CD14-positive monocyte (primary cell): ENCODE results near the gene ZFYVE28. TPM values are rescaled to one million over a fixed set of nuclear protein-coding genes. Genes with fewer than 3 reads are reported as not detected.

Experiments
- DNase-seq, 3 donors: peaks; one replicate each; pipeline ENCODE4 v3.0.0-alpha.2; 2011 to 2022
- H2AFZ ChIP-seq: 2 replicates; pipeline ENCODE4 v1.6.0; 2012; ENCODE audit warnings: mild to moderate bottlenecking, low read depth, low read length, inconsistent platforms; ENCODE audit not compliant: insufficient read depth, poor library complexity, severe bottlenecking
- H3K27ac ChIP-seq, 2 donors: 1 replicate in 1 of 2; 2 replicates in 1 of 2; pipeline ENCODE4 v1.5.1; 2012 to 2013; ENCODE audit warnings: low read length in 2 of 2, control low read depth in 1 of 2, inconsistent platforms in 1 of 2, low read depth in 1 of 2, mild to moderate bottlenecking in 1 of 2
- H3K27me3 ChIP-seq, 2 donors: one replicate each; pipeline versions ENCODE4 v1.6.0 to v1.6.1; 2011 to 2013; ENCODE audit warnings: low read length in 2 of 2; ENCODE audit not compliant: control insufficient read depth in 2 of 2, insufficient read depth in 2 of 2
- H3K36me3 ChIP-seq, 2 donors: replicated peaks in 1 of 2; 1 replicate in 1 of 2; 2 replicates in 1 of 2; pipeline versions ENCODE4 v1.5.1 to v1.6.1; 2012 to 2013; ENCODE audit warnings: low read length in 2 of 2, control low read depth in 1 of 2, inconsistent platforms in 1 of 2, mild to moderate bottlenecking in 1 of 2; ENCODE audit not compliant: insufficient read depth in 2 of 2, control insufficient read depth in 1 of 2
- H3K4me1 ChIP-seq, 2 donors: 1 replicate in 1 of 2; 2 replicates in 1 of 2; pipeline versions ENCODE4 v1.5.1 to v1.6.1; 2012 to 2013; ENCODE audit warnings: low read length in 2 of 2, control low read depth in 1 of 2, inconsistent platforms in 1 of 2, mild to moderate bottlenecking in 1 of 2, moderate library complexity in 1 of 2; ENCODE audit not compliant: insufficient read depth in 2 of 2, control insufficient read depth in 1 of 2
- H3K4me2 ChIP-seq: replicated peaks from 2 replicates; pipeline ENCODE3; 2012; ENCODE audit warnings: low read length, moderate library complexity, mild to moderate bottlenecking; ENCODE audit not compliant: poor library complexity, severe bottlenecking; ENCODE audit errors: extremely low read depth
- H3K4me3 ChIP-seq, 3 experiments: fragments of 200-600 bp in 1 of 3; sonication (generic) in 1 of 3; replicated peaks in 1 of 3; 1 replicate in 2 of 3; 2 replicates in 1 of 3; pipeline ENCODE4 v1.5.1; 2011 to 2013; ENCODE audit warnings: low read length in 3 of 3, mild to moderate bottlenecking in 3 of 3, control low read depth in 2 of 3, low read depth in 2 of 3, inconsistent platforms in 1 of 3, moderate library complexity in 1 of 3
- H3K79me2 ChIP-seq: 2 replicates; pipeline ENCODE4 v1.6.0; 2012; ENCODE audit warnings: mild to moderate bottlenecking, control low read depth, inconsistent platforms, low read length, moderate library complexity; ENCODE audit not compliant: insufficient read depth
- H3K9ac ChIP-seq: 2 replicates; pipeline ENCODE4 v1.6.0; 2017; ENCODE audit warnings: low read length, mild to moderate bottlenecking; ENCODE audit not compliant: insufficient read depth, poor library complexity, severe bottlenecking
- H3K9me3 ChIP-seq, 2 donors: replicated peaks in 1 of 2; 1 replicate in 1 of 2; 2 replicates in 1 of 2; pipeline versions ENCODE4 v1.5.1 to v1.6.1; 2012 to 2013; ENCODE audit warnings: low read length in 2 of 2, control low read depth in 1 of 2; ENCODE audit not compliant: control insufficient read depth in 1 of 2, insufficient read depth in 1 of 2
- H4K20me1 ChIP-seq: 2 replicates; pipeline ENCODE4 v1.6.0; 2012; ENCODE audit warnings: mild to moderate bottlenecking, low read length, control low read depth, moderate library complexity; ENCODE audit not compliant: insufficient read depth
- H3K27ac Mint-ChIP-seq, 7 donors: one replicate each; pipeline ENCODE4 v1.8.0; 2020; ENCODE audit warnings: mild to moderate bottlenecking in 7 of 7, mixed read lengths in 7 of 7, moderate library complexity in 6 of 7, inconsistent platforms in 2 of 7
- H3K27me3 Mint-ChIP-seq, 3 donors: one replicate each; pipeline ENCODE4 v1.8.0; 2021 to 2022; ENCODE audit warnings: low read depth in 3 of 3, mild to moderate bottlenecking in 3 of 3, mixed read lengths in 3 of 3, moderate library complexity in 3 of 3, inconsistent platforms in 1 of 3
- H3K36me3 Mint-ChIP-seq, 2 donors: one replicate each; pipeline ENCODE4 v1.8.0; 2020; ENCODE audit warnings: mixed read lengths in 2 of 2, inconsistent platforms in 1 of 2, mild to moderate bottlenecking in 1 of 2
- H3K4me1 Mint-ChIP-seq: one replicate; pipeline ENCODE4 v1.8.0; 2020; ENCODE audit warnings: mild to moderate bottlenecking, mixed read lengths
- H3K4me3 Mint-ChIP-seq, 2 donors: one replicate each; pipeline ENCODE4 v1.8.0; 2020; ENCODE audit warnings: mild to moderate bottlenecking in 2 of 2, mixed read lengths in 2 of 2, moderate library complexity in 1 of 2
- H3K9me3 Mint-ChIP-seq, 7 donors: one replicate each; pipeline ENCODE4 v1.8.0; 2020 to 2022; ENCODE audit warnings: mixed read lengths in 7 of 7, mild to moderate bottlenecking in 6 of 7, moderate library complexity in 6 of 7, inconsistent platforms in 2 of 7
- WGBS: methylation state at CpG from one replicate; pipeline ENCODE4 v1.1.5; 2013; ENCODE audit warnings: missing lambda C conversion rate; ENCODE audit not compliant: insufficient coverage; 5-methylcytosine and 5-hydroxymethylcytosine counted together
- intact Hi-C, 2 donors: fragments of 100-400 bp; cut with micrococcal nuclease; formaldehyde crosslinking; loops; one replicate each; pipeline versions ENCODE4 v1.15.0 to v1.15.1; 2023
- polyA plus RNA-seq, 3 donors: library from polyadenylated mRNA; depleted of rRNA in 1 of 3; unstranded in 2 of 3; stranded (reverse) in 1 of 3; fragments of 300-500 nt in 2 of 3; fragments of >200 nt in 1 of 3; fragmentation: Illumina TruSeq in 2 of 3; gene quantifications; 1 replicate in 2 of 3; 2 replicates in 1 of 3; pipeline ENCODE4 v1.2.3, GENCODE V29; 2012 to 2021
- TF ChIP-seq, protein P1 (sequence below): fragments of 200-600 bp; IDR thresholded peaks from one replicate; pipeline ENCODE4 v1.8.0; 2022; ENCODE audit warnings: antibody characterized with exemption, mild to moderate bottlenecking

The ZFYVE28 gene
- polyA plus RNA-seq, 3 donors, result 1.0 to 4.4 (median 1.1) TPM

DNA sequence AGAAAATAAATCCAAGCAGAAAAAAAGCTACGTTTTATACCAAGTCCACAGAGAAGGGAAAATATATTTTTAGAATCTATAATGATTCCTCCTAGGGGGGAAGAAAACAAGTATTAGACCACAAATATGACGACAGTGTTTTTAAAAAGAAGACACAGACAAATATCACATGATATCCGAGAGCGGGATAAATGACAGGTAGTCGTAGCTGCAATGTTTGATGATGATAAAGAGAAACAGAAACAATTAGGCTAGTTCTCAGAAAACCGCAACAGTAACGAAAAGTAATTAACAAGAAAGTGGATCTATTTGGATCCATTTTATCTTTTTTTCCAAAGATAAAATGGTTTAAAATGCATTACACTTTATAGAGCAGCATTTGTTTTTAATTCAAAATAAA, 177.4 kb downstream of the ZFYVE28 start:
- Histone ChIP-seq H3K4me2 (peak overlapping the region; percentile 76), H3K79me2 (peaks cover 55% of the 10 kb centered on the region), H4K20me1 (peaks cover 38% of the 10 kb centered on the region), H3K4me3 (peak overlapping the region; percentile 61 to 93 (median 86)), H3K4me1 (peaks cover 40 to 61% of the 10 kb centered on the region in 2 donors), H3K9me3 (no peaks in the 10 kb centered on the region), H3K36me3 (peaks cover 2 to 11% of the 10 kb centered on the region in 2 donors), H3K27ac (peak overlapping the region; percentile 43 to 86), H3K9ac (peak overlapping the region; percentile 88), H2AFZ (peak overlapping the region; percentile 89), H3K27me3 (no peaks in the 10 kb centered on the region)
- peaks cover 60% of the 10 kb centered on the region for H3K4me1 Mint-ChIP-seq
- H3K9me3 Mint-ChIP-seq, result no peaks in the 10 kb centered on the region
- no CpG with 5 or more reads among the region's 7 CpGs for WGBS
- peaks cover 11 to 25% of the 10 kb centered on the region in 2 donors for H3K36me3 Mint-ChIP-seq
- H3K4me3 Mint-ChIP-seq, result peak overlapping the region; percentile 88 to 95
- DNase-seq, result no peak
- intact Hi-C loops, result loop anchor here (5.0 to 10.0 kb wide), 6 partner anchors 181 to 666 kb away; partner anchors contain the start of genes FAM193A (in 2 of the 2), RNF4 (in 2 of the 2) and TNIP2 (in 1 of the 2)
- no peaks in the 10 kb centered on the region for H3K27me3 Mint-ChIP-seq
- peak overlapping the region; percentile 86 to 94 (median 91) for H3K27ac Mint-ChIP-seq
- TF ChIP-seq, protein P1, sequence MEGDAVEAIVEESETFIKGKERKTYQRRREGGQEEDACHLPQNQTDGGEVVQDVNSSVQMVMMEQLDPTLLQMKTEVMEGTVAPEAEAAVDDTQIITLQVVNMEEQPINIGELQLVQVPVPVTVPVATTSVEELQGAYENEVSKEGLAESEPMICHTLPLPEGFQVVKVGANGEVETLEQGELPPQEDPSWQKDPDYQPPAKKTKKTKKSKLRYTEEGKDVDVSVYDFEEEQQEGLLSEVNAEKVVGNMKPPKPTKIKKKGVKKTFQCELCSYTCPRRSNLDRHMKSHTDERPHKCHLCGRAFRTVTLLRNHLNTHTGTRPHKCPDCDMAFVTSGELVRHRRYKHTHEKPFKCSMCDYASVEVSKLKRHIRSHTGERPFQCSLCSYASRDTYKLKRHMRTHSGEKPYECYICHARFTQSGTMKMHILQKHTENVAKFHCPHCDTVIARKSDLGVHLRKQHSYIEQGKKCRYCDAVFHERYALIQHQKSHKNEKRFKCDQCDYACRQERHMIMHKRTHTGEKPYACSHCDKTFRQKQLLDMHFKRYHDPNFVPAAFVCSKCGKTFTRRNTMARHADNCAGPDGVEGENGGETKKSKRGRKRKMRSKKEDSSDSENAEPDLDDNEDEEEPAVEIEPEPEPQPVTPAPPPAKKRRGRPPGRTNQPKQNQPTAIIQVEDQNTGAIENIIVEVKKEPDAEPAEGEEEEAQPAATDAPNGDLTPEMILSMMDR, result no peak

- H3K4me2 ChIP-seq, result no peak overlapping the region
- WGBS, result no CpG with 5 or more reads among the region's 3 CpGs
- H3K4me3 ChIP-seq, result no peak overlapping the region
- peaks cover 16 to 37% of the 10 kb centered on the region in 2 donors for H3K4me1 ChIP-seq
- peaks cover 76% of the 10 kb centered on the region for H3K79me2 ChIP-seq
- H3K36me3 Mint-ChIP-seq, result peaks cover 34 to 53% of the 10 kb centered on the region in 2 donors
- no peak overlapping the region for H3K9ac ChIP-seq
- no peak for DNase-seq
- H3K27me3 ChIP-seq, result no peaks in the 10 kb centered on the region
- intact Hi-C loops, result no loop called here
- H2AFZ ChIP-seq, result no peak overlapping the region
- H3K27ac Mint-ChIP-seq, result peak overlapping the region in 3 of 7 donors; percentile 0 to 67 (median 47)
- no peaks in the 10 kb centered on the region for H3K27me3 Mint-ChIP-seq
- TF ChIP-seq, protein P1, result no peak
- H3K36me3 ChIP-seq, result peaks cover 26 to 49% of the 10 kb centered on the region in 2 donors
- no peaks in the 10 kb centered on the region for H3K9me3 ChIP-seq
- peaks cover 45% of the 10 kb centered on the region for H4K20me1 ChIP-seq
- peaks cover 33% of the 10 kb centered on the region for H3K4me1 Mint-ChIP-seq
- no peak overlapping the region for H3K4me3 Mint-ChIP-seq
- H3K27ac ChIP-seq, result peak overlapping the region in 1 of 2 donors; percentile 43
- no peaks in the 10 kb centered on the region for H3K9me3 Mint-ChIP-seq
Observed at GRCh38 chr4:2236944-2237666, 181.3 kb downstream of the ZFYVE28 start.
